Loucy (cell line): ENCODE measurements around the gene GASK1A.

Experiments
- H2AFZ ChIP-seq: fragments of 200-600 bp; sonication (generic); 2 replicates; pipeline ENCODE4 v1.6.0; 2016; ENCODE audit warnings: antibody characterized with exemption, mild to moderate bottlenecking, low read length, moderate library complexity
- H3F3A ChIP-seq: fragments of 200-600 bp; 2 replicates; pipeline ENCODE4 v1.6.0; 2016; ENCODE audit warnings: antibody characterized with exemption, low read depth, mild to moderate bottlenecking
- H3K27me3 ChIP-seq: fragments of 200-600 bp; sonication (generic); 2 replicates; pipeline ENCODE4 v1.6.1; 2014; ENCODE audit warnings: low read length, mild to moderate bottlenecking; ENCODE audit not compliant: insufficient read depth, poor library complexity, severe bottlenecking
- H3K36me3 ChIP-seq: fragments of 200-600 bp; sonication (generic); 2 replicates; pipeline ENCODE4 v1.6.1; 2016; ENCODE audit warnings: low read length; ENCODE audit not compliant: insufficient read depth
- H3K4me1 ChIP-seq: fragments of 200-600 bp; sonication (generic); 2 replicates; pipeline ENCODE4 v1.5.1; 2014; ENCODE audit warnings: low read length, mild to moderate bottlenecking; ENCODE audit not compliant: insufficient read depth, poor library complexity, severe bottlenecking
- H3K4me2 ChIP-seq: fragments of 200-600 bp; sonication (generic); 2 replicates; pipeline ENCODE4 v1.6.0; 2014; ENCODE audit warnings: antibody characterized with exemption, low read length, low read depth, mild to moderate bottlenecking; ENCODE audit not compliant: poor library complexity, severe bottlenecking
- H3K4me3 ChIP-seq: fragments of 200-600 bp; sonication (generic); 2 replicates; pipeline ENCODE4 v1.5.1; 2014; ENCODE audit warnings: low read length, mild to moderate bottlenecking, mixed read lengths; ENCODE audit not compliant: poor library complexity, severe bottlenecking
- H3K79me2 ChIP-seq: fragments of 200-600 bp; sonication (generic); 2 replicates; pipeline ENCODE4 v1.6.1; 2014; ENCODE audit warnings: low read length; ENCODE audit not compliant: insufficient read depth
- H3K9ac ChIP-seq: fragments of 200-600 bp; sonication (generic); 2 replicates; pipeline ENCODE4 v1.6.0; 2014; ENCODE audit warnings: mild to moderate bottlenecking, low read depth, low read length, moderate library complexity; ENCODE audit not compliant: poor library complexity, severe bottlenecking
- H3K9me2 ChIP-seq: fragments of 200-600 bp; sonication (generic); replicated peaks from 2 replicates; pipeline ENCODE4 v1.6.1; 2016; ENCODE audit warnings: low read depth, low read length, mixed read lengths
- H3K9me3 ChIP-seq: fragments of 200-600 bp; sonication (generic); 2 replicates; pipeline ENCODE4 v1.6.1; 2014; ENCODE audit warnings: mild to moderate bottlenecking, antibody characterized with exemption, low read length, low read depth; ENCODE audit not compliant: insufficient read depth
- H4K20me1 ChIP-seq: fragments of 200-600 bp; sonication (generic); 2 replicates; pipeline ENCODE4 v1.6.0; 2014; ENCODE audit warnings: antibody characterized with exemption, low read length, mild to moderate bottlenecking; ENCODE audit not compliant: insufficient read depth, poor library complexity, severe bottlenecking
- EZH2phosphoT487 ChIP-seq: fragments of 200-600 bp; IDR thresholded peaks from 2 replicates; pipeline ENCODE4 v1.6.1; 2018; ENCODE audit warnings: antibody characterized with exemption, mild to moderate bottlenecking, moderate library complexity, borderline replicate concordance
- TF ChIP-seq, protein P1 (sequence below): fragments of 200-600 bp; sonication (generic); conservative IDR thresholded peaks from 2 replicates; pipeline ENCODE4 v1.5.1; 2014; ENCODE audit warnings: mild to moderate bottlenecking, antibody characterized with exemption, low read length

The GASK1A gene

DNA sequence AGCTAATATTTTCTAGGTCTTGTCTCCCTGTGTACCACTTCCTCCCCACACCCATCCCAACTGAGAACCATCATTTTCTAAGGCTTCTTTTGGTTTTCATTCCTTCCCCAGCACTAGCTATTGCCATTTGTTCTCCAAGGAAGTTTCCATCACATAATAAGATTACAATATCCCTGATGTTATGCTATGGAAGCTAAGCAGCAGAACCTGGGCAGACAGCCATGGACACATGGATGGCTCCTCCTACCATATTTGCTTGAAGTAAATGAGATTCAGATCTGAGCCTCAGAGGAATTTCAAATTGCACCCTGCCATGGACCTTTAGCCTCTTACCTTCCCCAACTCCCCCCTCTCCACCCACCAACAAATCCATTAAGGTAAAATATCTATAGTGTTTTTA is 31.5 kb downstream of the GASK1A start:
- H3K9me2 ChIP-seq, result no peaks in the 10 kb centered on the region
- H3K9me3 ChIP-seq, result peaks cover 27% of the 10 kb centered on the region; the same call in 1 of the 2 replicates
- 0 out of 2 replicates have a peak, but pooled peaks cover 6% of the 10 kb centered on the region for H3F3A ChIP-seq
- no peak overlapping the region for H3K4me2 ChIP-seq
- H4K20me1 ChIP-seq, result no peaks in the 10 kb centered on the region
- H3K9ac ChIP-seq, result no peak overlapping the region
- H2AFZ ChIP-seq, result no peak overlapping the region
- no peaks in the 10 kb centered on the region for H3K27me3 ChIP-seq
- H3K79me2 ChIP-seq, result no peaks in the 10 kb centered on the region
- H3K36me3 ChIP-seq, result no peaks in the 10 kb centered on the region
- peaks cover 7% of the 10 kb centered on the region for H3K4me1 ChIP-seq
- no peak overlapping the region for H3K4me3 ChIP-seq
- TF ChIP-seq, protein P1, sequence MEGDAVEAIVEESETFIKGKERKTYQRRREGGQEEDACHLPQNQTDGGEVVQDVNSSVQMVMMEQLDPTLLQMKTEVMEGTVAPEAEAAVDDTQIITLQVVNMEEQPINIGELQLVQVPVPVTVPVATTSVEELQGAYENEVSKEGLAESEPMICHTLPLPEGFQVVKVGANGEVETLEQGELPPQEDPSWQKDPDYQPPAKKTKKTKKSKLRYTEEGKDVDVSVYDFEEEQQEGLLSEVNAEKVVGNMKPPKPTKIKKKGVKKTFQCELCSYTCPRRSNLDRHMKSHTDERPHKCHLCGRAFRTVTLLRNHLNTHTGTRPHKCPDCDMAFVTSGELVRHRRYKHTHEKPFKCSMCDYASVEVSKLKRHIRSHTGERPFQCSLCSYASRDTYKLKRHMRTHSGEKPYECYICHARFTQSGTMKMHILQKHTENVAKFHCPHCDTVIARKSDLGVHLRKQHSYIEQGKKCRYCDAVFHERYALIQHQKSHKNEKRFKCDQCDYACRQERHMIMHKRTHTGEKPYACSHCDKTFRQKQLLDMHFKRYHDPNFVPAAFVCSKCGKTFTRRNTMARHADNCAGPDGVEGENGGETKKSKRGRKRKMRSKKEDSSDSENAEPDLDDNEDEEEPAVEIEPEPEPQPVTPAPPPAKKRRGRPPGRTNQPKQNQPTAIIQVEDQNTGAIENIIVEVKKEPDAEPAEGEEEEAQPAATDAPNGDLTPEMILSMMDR, result no peak
- no peak for TF ChIP-seq EZH2phosphoT487

DNA sequence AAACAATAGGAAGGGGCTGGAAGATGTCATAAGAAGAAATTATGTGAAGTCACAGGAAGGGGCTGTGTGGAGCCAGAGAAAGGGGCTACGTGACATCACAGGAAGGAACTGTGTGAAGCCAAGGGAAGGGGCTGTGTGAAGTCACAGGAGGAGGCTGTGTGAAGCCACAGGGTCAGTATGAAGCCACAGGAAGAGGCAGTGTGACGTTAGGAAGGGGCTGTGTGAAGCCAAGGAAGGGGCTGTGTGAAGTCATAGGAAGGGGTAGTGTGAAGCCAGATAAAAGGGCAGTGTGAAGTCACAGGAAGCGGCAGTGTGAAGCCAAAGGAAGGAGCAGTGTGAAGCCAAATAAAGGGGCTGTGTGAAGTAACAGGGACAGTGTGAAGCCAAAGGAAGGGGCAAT is 32.5 kb downstream of the GASK1A start:
- no peak for TF ChIP-seq EZH2phosphoT487
- TF ChIP-seq, protein P1, result no peak
- Histone ChIP-seq H3K9me3 (peaks cover 30% of the 10 kb centered on the region; the same call in 1 of the 2 replicates), H3K79me2 (no peaks in the 10 kb centered on the region), H3K4me1 (peaks cover 7% of the 10 kb centered on the region), H3K4me3 (no peak overlapping the region), H3K4me2 (no peak overlapping the region), H3K9me2 (no peaks in the 10 kb centered on the region), H2AFZ (no peak overlapping the region), H4K20me1 (no peaks in the 10 kb centered on the region), H3K36me3 (no peaks in the 10 kb centered on the region), H3K27me3 (no peaks in the 10 kb centered on the region), H3F3A (0 out of 2 replicates have a peak, but pooled peaks cover 6% of the 10 kb centered on the region), H3K9ac (no peak overlapping the region)

DNA sequence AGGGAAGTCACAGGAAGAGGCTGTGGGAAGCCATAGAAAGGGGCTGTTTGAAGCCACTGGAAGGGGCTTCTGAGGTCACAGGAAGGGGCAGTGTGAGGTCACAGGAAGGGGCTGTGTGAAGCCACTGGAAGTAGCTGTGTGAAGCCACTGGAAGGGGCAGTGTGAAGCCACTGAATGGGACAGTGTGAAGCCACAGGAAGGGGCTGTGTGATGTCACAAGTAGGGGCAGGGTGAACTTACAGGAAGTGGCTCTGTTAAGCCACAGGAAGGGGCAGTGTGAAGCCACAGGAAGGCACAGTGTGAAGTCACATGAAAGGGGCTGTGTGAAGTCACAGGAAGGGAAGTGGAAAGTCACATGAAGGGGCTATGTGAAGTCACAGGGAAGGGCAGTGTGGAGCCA is 33.1 kb downstream of the GASK1A start:
- Histone ChIP-seq H3K9ac (no peak overlapping the region), H3K9me2 (no peaks in the 10 kb centered on the region)

More for the DNA sequence above, 33.1 kb downstream of the GASK1A start:
- no peaks in the 10 kb centered on the region for H4K20me1 ChIP-seq
- H2AFZ ChIP-seq, result no peak overlapping the region
- TF ChIP-seq, protein P1, result no peak
- TF ChIP-seq EZH2phosphoT487, result no peak
- no peaks in the 10 kb centered on the region for H3K36me3 ChIP-seq
- 0 out of 2 replicates have a peak, but pooled peaks cover 6% of the 10 kb centered on the region for H3F3A ChIP-seq
- H3K4me3 ChIP-seq, result no peak overlapping the region
- H3K9me3 ChIP-seq, result peaks cover 30% of the 10 kb centered on the region; the same call in 1 of the 2 replicates
- no peaks in the 10 kb centered on the region for H3K79me2 ChIP-seq
- H3K4me1 ChIP-seq, result peaks cover 7% of the 10 kb centered on the region
- no peak overlapping the region for H3K4me2 ChIP-seq
- H3K27me3 ChIP-seq, result no peaks in the 10 kb centered on the region
